LHCN-M2 (cell line): ENCODE results near the gene CYP27A1. TPM values are rescaled to one million over a fixed set of nuclear protein-coding genes. Genes with fewer than 3 reads are reported as not detected.
A peak's percentile ranks its signal among the peaks of the same experiment; 100 is the strongest.
"Not testable (repeated sequence)": the region's sequence is repeated elsewhere in the genome, so short reads cannot be mapped to it uniquely, and the experiment has no call there.

Experiments
- DNase-seq: peaks from one replicate; pipeline ENCODE4 v3.0.0-alpha.2; 2012; ENCODE audit warnings: low read depth
- total RNA-seq: library from RNA; depleted of rRNA; stranded (reverse); fragments of >200 nt; gene quantifications from 2 replicates; pipeline ENCODE4 v1.2.3, GENCODE V29; 2014

Gene CYP27A1
- total RNA-seq, 1 experiment from 2014 or later, result 6.1 TPM

DNA sequence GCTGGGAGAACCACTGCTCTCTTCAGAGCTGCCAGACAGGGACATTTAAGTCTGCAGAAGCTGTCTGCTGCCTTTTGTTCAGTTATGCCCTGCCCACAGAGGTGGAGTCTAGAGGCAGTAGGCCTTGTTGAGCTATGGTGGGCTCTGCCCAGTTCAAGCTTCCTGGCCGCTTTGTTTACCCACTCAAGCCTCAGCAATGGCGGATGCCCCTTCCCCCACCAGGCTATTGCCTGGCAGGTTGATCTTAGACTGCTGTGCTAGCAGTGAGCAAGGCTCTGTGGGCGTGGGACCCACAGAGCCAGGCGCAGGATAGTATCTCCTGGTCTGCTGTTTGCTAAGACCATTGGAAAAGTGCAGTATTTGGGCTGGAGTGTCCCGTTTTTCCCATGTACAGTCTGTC, 9.2 kb upstream of the CYP27A1 start:
- DNase-seq, result not testable (repeated sequence)

DNA sequence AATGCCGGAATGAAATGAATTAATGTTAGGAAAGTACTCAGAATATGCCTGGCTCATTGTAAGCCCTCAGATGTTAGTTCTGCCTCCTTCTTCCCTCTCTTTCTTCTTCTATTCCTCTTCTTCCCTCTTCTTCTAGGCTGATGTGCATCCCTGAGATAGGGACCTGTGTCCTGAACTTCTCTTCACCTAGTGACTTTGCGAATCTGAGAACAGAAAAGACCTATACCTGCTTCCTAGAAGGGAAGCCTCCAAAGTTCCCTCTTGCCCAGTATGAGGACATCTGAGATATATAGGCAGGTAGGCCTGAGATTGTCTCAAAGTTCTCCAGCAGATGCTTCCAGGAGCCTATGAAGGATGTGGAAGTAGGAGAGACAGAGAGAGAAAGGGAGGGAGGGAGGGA, 8.1 kb upstream of the CYP27A1 start:
- no peak for DNase-seq

DNA sequence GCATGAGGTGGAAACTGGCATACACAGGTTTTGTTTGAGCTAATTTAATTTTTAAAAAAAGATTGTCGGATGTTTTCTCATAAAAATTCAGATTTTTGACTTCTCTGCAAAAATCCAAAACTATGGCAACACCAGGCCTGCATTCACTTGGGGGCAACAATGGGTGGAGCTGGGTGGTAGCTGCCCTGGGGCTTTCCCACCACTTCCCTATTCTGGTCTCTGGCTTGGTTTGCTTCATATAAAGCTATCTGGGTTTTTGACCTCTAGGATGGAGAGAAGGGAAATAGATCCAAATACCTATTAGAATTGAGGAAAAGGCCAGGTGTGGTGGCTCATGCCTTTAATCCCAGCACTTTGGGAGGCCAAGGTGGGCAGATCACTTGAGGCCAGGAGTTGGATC, 5.5 kb upstream of the CYP27A1 start:
- no peak for DNase-seq

DNA sequence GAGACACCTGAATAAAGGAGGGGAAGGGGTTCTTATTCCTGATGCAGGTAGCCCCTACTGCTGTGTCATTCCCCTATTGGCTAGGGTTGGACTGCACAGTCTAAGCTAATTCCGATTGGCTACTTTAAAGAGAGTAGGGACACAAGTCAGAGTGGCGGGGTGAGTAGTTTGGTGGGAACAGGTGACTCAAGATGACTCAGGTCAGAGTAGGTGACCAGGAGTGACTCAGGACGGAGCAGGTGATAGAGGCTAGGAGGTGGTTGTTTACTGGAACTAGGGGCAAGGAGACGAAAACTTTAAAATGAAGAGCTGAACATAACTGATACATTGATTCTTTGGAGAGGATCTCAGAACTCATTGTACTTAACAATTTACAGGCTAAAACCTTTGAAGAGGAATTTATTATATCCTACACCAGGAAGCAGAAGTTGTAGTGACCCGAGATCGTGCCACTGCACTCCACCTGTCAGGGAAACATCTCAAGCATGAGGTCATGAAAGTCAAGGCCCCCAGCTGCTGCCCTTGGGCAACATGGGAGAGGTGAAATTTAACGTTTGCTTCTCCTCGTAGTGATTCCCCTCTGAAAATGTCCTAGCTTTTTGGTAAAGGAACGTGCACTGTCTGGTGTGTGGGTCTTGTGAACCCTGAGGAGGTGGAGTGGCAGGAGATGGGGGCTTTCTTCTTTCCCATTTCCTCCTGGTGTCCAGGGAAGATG, 4.5 kb upstream of the CYP27A1 start:
- no peak for DNase-seq

DNA sequence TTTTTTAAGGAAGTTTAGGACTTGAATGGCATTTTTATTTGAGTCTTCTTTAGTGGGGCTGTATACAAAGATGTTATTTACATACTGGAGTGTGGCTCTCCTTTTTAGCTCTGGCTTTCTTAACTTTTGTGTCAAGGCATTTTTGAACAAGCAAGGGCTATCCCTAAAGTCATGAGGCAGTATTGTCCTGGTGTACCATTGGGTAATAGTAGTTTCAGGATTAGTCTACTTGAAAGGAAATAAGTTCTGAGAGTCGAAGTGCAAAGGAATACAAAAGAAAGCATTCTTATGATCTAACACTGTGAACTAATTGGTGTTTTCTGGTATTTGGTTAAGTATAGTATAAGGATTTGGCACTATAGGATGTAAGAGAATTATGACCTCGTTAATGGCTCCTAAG, 1.9 kb upstream of the CYP27A1 start:
- no peak for DNase-seq

DNA sequence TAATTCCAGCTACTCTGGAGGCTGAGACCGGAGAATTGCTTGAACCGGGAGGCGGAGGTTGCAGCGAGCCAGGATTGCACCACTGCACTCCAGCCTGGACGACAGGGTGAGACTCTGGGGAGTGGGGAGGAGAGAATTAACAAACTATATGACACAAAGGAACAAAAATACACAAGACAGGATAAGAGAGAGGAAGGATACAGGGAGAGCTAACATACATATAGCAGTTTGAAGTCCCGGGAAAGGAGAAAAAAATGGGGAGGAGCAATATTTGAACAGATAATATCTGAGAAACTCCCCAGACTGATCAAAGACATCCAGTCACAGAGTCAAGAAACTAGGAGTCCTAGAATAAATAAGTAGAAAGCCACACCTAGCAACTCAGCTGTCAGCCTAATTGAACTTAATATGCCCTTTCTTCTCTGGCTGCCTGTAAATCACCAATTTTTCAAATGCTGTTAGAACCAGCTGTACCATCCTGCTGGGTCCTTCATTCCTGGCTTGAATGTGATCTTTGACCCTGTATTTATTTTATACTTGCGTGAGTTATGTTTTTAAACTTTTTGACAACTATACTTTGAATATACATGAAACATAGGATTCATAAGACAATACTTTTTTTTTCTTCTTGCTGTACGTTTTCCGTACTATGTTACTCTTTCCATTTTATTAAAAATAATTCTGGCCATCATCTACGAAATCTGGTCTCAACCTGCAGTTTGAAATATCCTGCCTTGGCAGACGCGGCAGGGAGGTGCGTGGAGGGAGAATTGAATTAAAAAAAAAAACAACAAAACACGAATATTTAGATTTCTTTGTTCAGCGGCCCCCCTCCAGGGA, 876 bp upstream of the CYP27A1 start:
- DNase-seq, result peak; percentile 47

DNA sequence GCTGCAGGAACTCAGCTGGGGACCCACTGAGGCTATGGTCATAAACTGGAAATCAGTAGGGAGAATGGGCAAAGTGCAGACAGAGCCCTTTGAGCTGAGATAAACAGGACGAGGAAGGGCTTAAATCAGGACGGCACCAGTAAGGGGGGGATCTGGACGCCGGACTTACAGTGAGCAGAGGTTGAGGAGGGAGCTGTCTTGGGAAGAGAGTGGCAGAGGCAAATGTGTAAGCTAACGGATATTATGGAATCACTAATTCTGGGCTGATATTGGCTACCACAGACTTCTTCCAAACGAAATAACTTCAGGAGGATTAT, 539 bp downstream of the CYP27A1 start:
- DNase-seq, result no peak

DNA sequence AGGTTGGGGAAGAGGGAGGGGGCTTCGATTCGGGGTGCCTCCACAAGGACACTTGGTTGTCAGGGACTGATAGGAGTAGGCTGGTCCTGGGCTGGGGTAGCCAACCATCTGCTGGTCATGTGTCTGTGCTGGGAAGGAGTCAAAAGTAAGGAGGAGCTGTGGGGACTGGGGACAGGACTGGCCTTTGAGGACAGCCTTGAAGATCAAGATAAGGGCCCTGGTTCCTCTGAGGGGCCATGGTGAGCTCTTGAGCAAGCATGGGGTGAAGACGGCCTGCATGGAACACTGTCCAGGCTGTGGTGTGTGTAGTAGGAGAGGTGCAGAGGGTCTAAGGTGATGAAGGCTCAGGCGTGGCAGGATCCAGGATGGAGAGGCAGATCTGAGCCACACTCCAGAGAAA, 1.7 kb downstream of the CYP27A1 start:
- DNase-seq, result no peak

DNA sequence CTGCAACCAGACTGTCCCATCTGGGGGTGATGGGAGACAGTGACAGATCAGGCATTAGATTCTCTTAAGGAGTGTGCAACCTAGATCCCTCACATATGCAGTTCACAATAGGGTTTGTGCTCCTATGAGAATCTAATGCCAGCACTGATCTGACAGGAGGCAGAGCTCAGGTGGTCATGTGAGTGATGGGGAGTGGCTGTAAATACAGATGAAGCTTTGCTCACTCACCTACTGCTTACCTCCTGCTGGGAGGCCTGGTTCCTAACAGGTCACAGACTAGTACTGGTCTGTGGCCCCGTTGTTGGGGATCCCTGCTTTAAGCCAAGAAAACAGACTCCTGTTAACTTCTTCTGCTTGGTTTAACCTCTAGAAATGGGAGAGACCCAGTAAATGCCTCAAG, 3.2 kb downstream of the CYP27A1 start:
- no peak for DNase-seq

DNA sequence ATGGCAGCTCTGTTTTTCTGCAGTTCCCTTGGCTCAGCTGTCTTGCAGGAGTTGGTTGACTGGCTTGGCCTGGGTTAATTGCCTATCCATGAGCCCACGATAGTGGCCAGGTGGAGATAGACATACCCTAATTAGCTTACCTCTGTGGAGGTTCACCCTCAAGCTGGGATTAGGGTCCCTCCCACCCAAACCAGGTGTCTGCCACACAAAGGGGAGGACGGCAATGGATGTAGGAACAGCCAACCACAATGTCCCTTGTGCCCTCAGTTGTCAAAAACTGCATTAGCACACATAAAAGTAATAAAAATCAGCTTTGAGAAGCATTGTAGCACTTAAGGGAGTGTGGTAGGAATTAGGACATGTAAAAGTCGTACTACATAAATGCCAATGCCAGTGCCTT, 4.2 kb downstream of the CYP27A1 start:
- no peak for DNase-seq

DNA sequence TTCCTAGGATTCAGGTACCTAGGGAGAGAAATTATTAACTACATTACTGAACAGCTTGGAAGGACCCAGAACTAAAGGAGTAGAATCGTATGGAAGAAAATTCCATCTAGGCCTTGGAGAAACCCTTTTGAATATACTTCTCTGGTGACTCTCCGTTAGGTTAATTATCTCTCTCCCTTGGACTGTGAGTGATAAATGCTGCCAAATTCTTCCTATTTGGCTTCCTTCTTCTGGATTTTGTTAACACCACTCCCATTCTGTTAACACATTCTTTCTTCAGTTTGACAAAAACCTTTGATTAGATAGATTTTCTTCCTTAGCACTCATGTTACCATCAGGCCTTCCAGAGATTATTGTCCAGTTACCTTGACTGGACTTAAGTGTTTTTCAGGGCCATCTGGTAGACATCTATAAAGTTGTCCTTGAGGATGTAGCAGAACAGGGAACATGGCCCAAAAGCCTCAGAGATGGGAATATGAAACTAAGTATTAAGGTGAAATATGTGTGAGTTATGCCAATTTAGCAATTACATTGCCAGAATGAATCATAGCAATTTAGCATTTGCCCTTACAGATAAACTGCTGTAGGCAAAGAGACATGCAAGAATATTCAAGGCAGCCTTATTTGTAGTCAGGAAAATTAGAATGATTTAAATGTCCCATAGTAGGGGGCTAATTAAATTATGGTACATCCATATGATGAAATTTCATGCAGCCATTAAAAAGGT, 6.7 kb downstream of the CYP27A1 start:
- no peak for DNase-seq

DNA sequence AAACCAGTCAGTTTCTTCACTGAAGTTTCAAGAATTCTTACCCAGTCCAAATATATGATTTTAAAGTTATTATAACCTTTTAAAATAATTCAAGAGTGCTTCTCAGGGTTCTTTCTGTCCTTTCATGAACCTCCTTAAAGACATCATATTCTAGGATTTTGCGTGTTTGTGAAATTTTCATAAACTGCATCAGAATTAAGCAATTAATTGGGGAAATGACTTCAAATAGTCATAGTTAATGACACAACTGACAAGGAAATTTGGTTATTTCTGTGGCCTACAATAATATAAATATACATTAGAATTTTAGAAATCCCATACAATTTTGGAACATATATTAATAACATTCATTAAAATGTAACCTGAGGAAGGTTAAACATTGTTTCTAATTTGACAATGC, 10.5 kb downstream of the CYP27A1 start:
- DNase-seq, result no peak

DNA sequence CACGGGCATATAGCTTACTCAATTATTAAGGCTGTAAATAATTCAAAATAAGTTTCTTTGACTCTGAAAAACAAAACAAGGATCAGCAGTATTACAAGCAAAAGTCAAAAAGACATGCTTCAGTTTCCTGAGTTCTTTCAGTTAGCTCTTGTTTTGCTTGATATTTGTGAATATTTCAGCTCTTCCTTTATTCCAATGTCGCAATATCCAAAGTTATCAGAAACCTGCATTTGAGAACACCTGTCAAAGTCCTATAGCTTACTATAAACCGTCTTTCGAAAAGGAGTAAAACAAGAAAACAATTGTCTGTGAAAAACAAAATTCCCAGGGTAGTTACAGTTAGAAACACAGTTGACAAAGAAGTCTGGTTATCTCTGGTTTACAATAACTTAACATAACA, 14.7 kb downstream of the CYP27A1 start:
- no peak for DNase-seq

DNA sequence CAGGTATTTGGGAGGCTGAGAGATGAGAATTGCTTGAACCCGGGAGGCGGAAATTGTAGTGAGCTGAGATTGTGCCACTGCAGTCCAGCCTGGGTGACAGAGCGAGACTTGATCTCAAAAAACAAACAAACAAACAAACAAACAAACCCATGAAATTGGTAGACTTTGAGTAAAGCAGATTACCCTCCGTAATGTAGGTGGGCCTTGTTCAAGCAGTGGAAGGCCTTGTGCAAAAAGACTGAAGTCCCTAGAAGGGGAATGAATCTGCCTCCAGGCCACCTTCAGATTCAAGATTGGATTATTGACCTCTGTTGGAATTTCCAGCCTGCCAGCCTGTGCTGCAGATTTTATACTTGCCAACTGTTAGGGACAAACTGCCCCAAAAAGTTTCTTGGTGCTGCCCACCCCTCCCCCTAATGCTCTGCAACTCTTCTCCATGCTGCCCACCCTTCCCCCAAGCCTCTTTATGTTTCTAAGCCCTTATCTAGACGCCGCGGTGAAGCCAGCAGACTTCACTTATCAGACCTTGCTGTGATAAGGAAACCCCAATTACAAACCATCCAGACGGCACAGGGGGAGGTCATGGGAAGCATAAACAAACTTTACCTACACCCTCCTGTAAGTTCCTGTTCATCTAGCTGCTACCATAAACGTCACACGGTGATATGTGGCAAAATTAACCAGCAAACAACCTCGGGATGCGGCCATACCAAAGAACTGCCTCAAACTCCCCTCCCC, 17.0 kb downstream of the CYP27A1 start:
- no peak for DNase-seq

DNA sequence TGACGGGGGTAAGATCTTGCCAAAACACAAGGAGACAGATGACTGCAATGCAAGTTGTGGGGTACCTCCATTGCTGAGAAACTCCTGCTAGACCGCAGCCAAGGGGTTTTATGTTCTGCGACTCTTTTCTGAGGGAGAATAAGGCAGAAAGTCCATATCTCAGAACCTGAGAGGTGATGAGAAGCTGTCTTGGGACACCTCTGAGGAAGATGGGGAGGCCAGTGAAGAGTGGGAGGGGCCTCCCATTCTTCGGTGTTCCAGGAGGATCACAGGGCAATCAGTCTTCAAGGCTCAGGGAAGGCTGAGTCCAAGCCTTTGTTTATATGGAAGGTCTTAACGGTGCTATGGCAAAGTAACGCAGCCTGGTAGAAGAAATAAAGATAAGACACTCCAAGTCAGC, 18.0 kb downstream of the CYP27A1 start:
- no peak for DNase-seq

DNA sequence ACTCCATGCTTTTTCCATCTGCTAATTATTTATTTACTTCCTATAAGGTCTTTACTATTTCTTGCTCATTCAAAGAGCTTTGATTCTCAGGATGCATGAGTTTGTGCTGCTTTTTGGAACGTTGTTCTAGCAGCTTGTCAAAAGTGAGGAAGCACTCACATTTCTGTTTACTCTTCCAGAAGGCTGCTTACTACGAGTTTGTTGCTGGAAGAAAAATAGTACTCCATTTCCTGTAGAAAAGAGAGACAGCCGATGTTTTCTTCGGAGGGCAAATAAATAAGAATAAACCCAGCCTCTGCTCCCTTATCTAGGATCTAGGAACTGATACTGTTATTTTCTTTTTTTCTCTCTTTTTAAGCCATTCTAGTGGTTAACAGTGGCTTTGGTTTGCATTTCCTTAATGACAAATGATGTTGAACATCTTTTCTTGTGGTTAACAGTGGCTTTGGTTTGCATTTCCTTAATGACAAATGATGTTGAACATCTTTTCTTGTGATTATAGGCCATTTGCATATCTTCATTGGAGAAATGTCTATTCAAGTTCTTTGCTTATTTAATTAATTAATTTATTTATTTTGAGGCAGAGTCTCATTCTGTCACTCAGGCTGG, 20.5 kb downstream of the CYP27A1 start:
- DNase-seq, result no peak

DNA sequence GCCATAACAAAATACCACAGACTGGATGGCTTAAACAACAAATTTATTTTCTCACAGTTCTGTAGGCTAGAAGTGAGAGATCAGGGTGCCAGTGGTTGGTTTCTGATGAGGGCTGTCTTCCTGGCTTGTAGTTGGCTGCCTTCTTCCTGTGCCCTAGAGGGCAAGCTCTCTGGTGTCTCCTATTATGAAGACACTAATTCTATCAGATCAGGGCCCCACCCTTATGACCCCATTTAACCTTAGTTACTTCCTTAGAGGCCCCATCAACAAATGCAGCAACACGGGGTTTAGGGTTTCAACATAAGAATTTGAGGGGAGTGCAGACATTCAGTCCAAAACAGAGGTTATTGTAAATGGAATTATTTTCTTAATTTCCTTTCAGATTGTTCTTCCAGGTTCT, 22.9 kb downstream of the CYP27A1 start:
- no peak for DNase-seq

DNA sequence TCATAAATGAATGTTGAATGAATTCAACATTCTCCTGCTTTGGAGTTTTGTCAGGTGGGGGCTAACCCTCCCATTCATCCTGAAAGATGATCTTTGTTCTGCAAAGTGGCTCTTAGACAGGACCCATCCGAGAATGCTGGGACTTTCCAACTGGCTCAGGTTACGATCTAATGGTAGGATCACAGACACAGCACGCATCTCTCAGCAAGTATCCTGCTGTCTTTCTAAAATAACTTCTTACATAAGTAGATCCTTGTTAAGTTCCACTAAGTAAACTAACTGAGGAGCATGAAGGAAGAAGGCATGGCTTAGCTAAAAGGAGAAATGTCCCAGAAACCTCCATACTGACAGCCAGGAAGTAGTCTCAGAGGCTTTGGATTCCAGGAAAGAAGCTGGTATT, 23.7 kb downstream of the CYP27A1 start:
- peak; percentile 40 for DNase-seq

DNA sequence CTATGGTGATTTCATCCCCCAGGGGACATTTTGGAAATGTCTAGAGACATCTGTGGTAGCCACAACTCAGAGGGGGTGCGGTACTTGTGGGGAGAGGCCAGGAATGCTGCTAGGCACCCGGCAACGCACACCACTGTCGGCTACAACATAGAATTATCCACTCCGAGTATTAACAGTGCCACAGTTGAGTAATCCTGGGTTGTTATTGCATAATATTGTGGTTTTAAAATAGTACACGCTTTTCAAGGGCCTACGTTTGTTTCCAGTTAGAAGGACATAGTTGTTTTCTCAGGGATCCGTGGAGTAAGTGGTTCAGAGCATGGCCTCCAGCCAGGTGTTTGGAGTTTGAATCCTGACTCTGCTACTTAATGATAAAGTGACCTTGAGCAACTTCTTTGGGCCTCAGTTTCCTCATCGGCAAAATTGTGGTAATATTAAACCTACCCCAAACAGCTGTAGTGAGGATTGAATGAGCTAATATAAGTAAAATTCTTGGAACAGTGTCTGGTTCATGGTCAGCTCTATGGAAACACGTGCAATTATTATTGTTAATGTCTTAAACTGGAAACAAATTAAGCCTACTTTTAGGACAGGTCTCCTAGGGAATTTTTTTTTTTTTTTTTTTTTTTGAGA, 24.5 kb downstream of the CYP27A1 start:
- peak; percentile 99 for DNase-seq

DNA sequence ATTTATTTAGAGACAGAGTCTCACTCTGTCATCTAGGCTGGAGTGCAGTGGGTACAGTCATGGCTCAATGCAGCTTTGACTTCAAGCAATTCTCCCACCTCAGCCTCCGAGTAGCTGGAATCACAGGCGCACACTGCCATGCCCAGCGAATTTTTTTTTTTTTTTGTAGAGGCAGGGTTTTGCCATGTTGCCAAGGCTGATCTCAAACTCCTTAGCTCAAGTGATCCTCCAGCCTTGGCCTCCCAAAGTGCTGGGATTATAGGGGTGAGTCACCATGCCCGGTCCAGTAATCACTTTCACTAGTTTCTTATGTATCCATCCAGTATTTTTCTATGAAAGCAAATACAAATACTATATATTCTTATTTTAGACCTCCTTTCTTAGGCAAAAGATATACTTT, 25.7 kb downstream of the CYP27A1 start:
- no peak for DNase-seq

DNA sequence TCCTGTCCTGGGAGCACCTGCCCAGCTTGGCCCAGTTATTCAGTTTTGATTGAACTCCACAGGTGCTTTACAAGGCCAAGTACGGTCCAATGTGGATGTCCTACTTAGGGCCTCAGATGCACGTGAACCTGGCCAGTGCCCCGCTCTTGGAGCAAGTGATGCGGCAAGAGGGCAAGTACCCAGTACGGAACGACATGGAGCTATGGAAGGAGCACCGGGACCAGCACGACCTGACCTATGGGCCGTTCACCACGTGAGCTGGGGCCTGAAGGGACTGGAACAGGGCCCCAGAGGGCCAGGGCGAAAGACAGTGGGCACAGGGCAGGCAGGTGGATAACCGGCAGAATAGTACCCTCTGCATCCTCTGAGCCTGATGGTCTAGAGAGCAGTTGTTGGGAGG, 27.6 kb downstream of the CYP27A1 start:
- DNase-seq, result no peak
